Measurements from ENCODE around the gene PPP1R12A.

DNA sequence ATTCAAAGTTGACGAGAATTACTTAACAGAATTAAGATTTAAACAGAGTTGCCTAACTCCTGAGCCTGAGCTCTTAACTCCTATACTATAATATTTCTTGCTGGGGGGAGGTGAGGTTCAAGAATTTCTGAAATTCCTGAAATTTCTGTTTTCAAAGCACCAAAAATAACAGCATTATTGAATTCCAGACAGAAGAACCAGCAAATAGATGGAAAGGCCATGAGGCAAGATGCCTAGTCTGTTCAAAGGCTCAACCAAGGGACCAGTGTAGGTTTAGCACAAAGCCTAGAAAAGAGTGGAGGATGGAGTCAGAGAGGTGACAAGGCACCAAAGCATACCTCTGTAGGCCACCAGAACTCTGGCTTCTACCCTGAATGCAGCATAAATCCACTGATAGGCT, 76.4 kb downstream of the PPP1R12A start:
- TF ChIP-seq, protein P1, sequence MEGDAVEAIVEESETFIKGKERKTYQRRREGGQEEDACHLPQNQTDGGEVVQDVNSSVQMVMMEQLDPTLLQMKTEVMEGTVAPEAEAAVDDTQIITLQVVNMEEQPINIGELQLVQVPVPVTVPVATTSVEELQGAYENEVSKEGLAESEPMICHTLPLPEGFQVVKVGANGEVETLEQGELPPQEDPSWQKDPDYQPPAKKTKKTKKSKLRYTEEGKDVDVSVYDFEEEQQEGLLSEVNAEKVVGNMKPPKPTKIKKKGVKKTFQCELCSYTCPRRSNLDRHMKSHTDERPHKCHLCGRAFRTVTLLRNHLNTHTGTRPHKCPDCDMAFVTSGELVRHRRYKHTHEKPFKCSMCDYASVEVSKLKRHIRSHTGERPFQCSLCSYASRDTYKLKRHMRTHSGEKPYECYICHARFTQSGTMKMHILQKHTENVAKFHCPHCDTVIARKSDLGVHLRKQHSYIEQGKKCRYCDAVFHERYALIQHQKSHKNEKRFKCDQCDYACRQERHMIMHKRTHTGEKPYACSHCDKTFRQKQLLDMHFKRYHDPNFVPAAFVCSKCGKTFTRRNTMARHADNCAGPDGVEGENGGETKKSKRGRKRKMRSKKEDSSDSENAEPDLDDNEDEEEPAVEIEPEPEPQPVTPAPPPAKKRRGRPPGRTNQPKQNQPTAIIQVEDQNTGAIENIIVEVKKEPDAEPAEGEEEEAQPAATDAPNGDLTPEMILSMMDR (conservative IDR thresholded peaks at IDR 0.05; ENCODE audit: low read length) = no peak
- no peak for TF ChIP-seq EZH2phosphoT487 (IDR thresholded peaks at IDR 0.05; ENCODE audit: borderline replicate concordance, low read depth, low read length)
